DOHH2 (cell line): ENCODE results near the gene HOXB6.

ENCODE experiments used
- CTCF ChIP-seq: fragments of 200-600 bp; sonication (generic); IDR thresholded peaks from one replicate; pipeline ENCODE4 v1.5.1; 2014; ENCODE audit warnings: antibody characterized with exemption, mild to moderate bottlenecking, low read depth, low read length; ENCODE audit not compliant: poor library complexity, severe bottlenecking
- EZH2phosphoT487 ChIP-seq: fragments of 200-600 bp; sonication (generic); IDR thresholded peaks from 2 replicates; pipeline ENCODE4 v1.6.1; 2017; ENCODE audit warnings: borderline replicate concordance, mild to moderate bottlenecking, antibody characterized with exemption, low read length, moderate library complexity, mixed read lengths

- TF ChIP-seq CTCF (no peak), EZH2phosphoT487 (peak; percentile 98; the same call in 1 of the 2 replicates)
These were observed 7.7 kb upstream of the HOXB6 start for GRCh38 chr17:48612456-48612853.
